ENCODE results near the gene U2SURP.

Gene U2SURP

GRCh38 chr3:142963234-142963515, 38.2 kb upstream of the U2SURP start:
- Histone ChIP-seq H3K9me3 (ENCODE audit: insufficient read depth, low read length) (no peaks in the 10 kb centered on the region), H2AFZ (ENCODE audit: low read depth, low read length, severe bottlenecking) (no peak overlapping the region), H4K20me1 (ENCODE audit: low read depth, low read length) (no peaks in the 10 kb centered on the region), H3F3A (ENCODE audit: insufficient read depth) (no peaks in the 10 kb centered on the region), H3K79me2 (ENCODE audit: insufficient read depth, low read length) (no peaks in the 10 kb centered on the region), H3K4me2 (ENCODE audit: low read depth, low read length, poor library complexity, severe bottlenecking) (no peak overlapping the region), H3K36me3 (ENCODE audit: low read length) (no peaks in the 10 kb centered on the region), H3K9ac (ENCODE audit: low read length) (no peak overlapping the region), H3K27me3 (ENCODE audit: low read length) (no peaks in the 10 kb centered on the region), H3K4me3 (ENCODE audit: insufficient read depth, low read length, poor library complexity, severe bottlenecking) (no peak overlapping the region), H3K9me2 (replicated peaks; ENCODE audit: insufficient read depth, low read length) (no peaks in the 10 kb centered on the region), H3K27ac (ENCODE audit: low read depth, low read length) (no peak overlapping the region)
- TF ChIP-seq EZH2phosphoT487 (conservative IDR thresholded peaks at IDR 0.05; ENCODE audit: low read length) (no peak), CTCF (IDR thresholded peaks at IDR 0.05; ENCODE audit: insufficient read depth, low read length, poor library complexity, severe bottlenecking) (no peak)

- H3K27ac ChIP-seq (ENCODE audit: low read depth, low read length), result no peak within 1 kb of the TSS
- no peaks in the 10 kb centered on the region for H3K9me3 ChIP-seq (ENCODE audit: insufficient read depth, low read length)
- no peaks in the 10 kb centered on the region for H3K9me2 ChIP-seq (replicated peaks; ENCODE audit: insufficient read depth, low read length)
- no peak within 1 kb of the TSS for H3K4me3 ChIP-seq (ENCODE audit: insufficient read depth, low read length, poor library complexity, severe bottlenecking)
- H4K20me1 ChIP-seq (ENCODE audit: low read depth, low read length), result no peaks in the 10 kb centered on the region
- H3K79me2 ChIP-seq (ENCODE audit: insufficient read depth, low read length), result no peaks in the 10 kb centered on the region
- no peak within 1 kb of the TSS for H3K4me2 ChIP-seq (ENCODE audit: low read depth, low read length, poor library complexity, severe bottlenecking)
- no peaks in the 10 kb centered on the region for H3K36me3 ChIP-seq (ENCODE audit: low read length)
- no peaks in the 10 kb centered on the region for H3K27me3 ChIP-seq (ENCODE audit: low read length)
- no peak within 1 kb of the TSS for H2AFZ ChIP-seq (ENCODE audit: low read depth, low read length, severe bottlenecking)
- H3F3A ChIP-seq (ENCODE audit: insufficient read depth), result no peaks in the 10 kb centered on the region
- no peak within 1 kb of the TSS for H3K9ac ChIP-seq (ENCODE audit: low read length)
- TF ChIP-seq CTCF (IDR thresholded peaks at IDR 0.05; ENCODE audit: insufficient read depth, low read length, poor library complexity, severe bottlenecking) (no peak), EZH2phosphoT487 (conservative IDR thresholded peaks at IDR 0.05; ENCODE audit: low read length) (no peak)
Measured at GRCh38 chr3:142963516-142964448, 37.6 kb upstream of the U2SURP start, which contains the start of gene PAQR9. Gene PAQR9, minus strand, starts transcription at chr3:142963674. Its CDS starts 338 bp downstream, at chr3:142963336.

GRCh38 chr3:142965581-142965980, 35.8 kb upstream of the U2SURP start:
- Histone ChIP-seq H3K27me3 (ENCODE audit: low read length) (no peaks in the 10 kb centered on the region), H3K9me2 (replicated peaks; ENCODE audit: insufficient read depth, low read length) (no peaks in the 10 kb centered on the region), H3K4me2 (ENCODE audit: low read depth, low read length, poor library complexity, severe bottlenecking) (no peak overlapping the region), H2AFZ (ENCODE audit: low read depth, low read length, severe bottlenecking) (no peak overlapping the region), H3F3A (ENCODE audit: insufficient read depth) (no peaks in the 10 kb centered on the region), H3K36me3 (ENCODE audit: low read length) (no peaks in the 10 kb centered on the region), H3K9me3 (ENCODE audit: insufficient read depth, low read length) (no peaks in the 10 kb centered on the region), H3K27ac (ENCODE audit: low read depth, low read length) (no peak overlapping the region), H3K79me2 (ENCODE audit: insufficient read depth, low read length) (no peaks in the 10 kb centered on the region), H3K9ac (ENCODE audit: low read length) (no peak overlapping the region), H3K4me3 (ENCODE audit: insufficient read depth, low read length, poor library complexity, severe bottlenecking) (no peak overlapping the region), H4K20me1 (ENCODE audit: low read depth, low read length) (no peaks in the 10 kb centered on the region)
- TF ChIP-seq EZH2phosphoT487 (conservative IDR thresholded peaks at IDR 0.05; ENCODE audit: low read length), result no peak
- TF ChIP-seq CTCF (IDR thresholded peaks at IDR 0.05; ENCODE audit: insufficient read depth, low read length, poor library complexity, severe bottlenecking), result no peak

Data from SU-DHL-6 (cell line).